ENCODE data around the gene IFT81. TPM values are rescaled to one million over a fixed set of nuclear protein-coding genes. Genes with fewer than 3 reads are reported as not detected.
A peak's percentile ranks its signal among the peaks of the same experiment; 100 is the strongest.

The IFT81 gene
- total RNA-seq, 1 experiment from 2014 or later = 9.0 TPM

DNA sequence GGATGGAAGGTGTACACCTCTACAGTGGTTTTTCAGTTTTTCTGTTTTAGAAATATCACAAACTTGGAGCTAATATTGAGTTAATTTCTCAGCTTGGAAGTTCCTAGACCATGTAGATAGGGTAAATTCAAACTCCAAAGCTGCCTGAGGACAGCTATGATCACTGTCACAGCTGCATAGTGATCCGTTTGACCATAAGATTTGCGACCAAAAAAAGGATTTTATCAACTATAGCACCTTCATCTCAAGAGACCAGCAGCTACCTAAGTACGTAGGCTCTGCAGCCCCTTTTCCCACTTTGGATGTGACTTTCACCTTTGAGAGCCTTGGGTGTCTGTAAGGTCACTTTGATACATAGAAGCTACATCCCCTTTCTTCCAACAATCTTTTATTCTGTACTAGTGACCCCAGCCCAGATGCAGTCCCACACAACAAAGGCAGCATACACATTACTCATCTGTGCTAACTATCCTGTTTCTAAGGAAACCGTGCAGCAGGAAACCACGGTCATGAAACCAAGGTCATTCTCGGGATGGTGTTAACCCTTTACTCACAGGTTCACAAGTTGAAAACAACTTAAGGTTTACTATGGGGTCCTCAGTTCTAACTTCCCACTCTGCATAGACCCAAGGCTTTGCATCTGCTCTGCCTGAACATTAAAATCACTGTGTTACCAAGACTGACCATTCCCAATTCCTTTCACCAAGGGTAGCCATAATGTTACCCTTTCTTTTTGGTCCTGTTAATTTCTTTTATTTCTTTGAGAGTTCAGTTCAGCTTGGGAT, 75.4 kb downstream of the IFT81 start:
- TF ChIP-seq CEBPB (IDR thresholded peaks at IDR 0.05; ENCODE audit: low read depth) (no peak), RAD21 (IDR thresholded peaks at IDR 0.05; ENCODE audit: low read depth) (no peak), EGR1 (IDR thresholded peaks at IDR 0.05; ENCODE audit: low read depth) (no peak), TCF7L2 (IDR thresholded peaks at IDR 0.05; ENCODE audit: borderline replicate concordance, extremely low read depth, insufficient read depth, insufficient read length) (peak; percentile 77)
- H4K20me1 ChIP-seq (ENCODE audit: insufficient read depth) = no peaks in the 10 kb centered on the region
- H3K4me2 ChIP-seq (ENCODE audit: low read length) = peak overlapping the region; percentile 52
- no peaks in the 10 kb centered on the region for H3K9me2 ChIP-seq (ENCODE audit: insufficient read depth)
- intact Hi-C loops (cut with micrococcal nuclease) = no loop called here
- no peak overlapping the region for H2AFZ ChIP-seq (ENCODE audit: low read depth, low read length, poor library complexity, severe bottlenecking)
- peak overlapping the region in 1 of 2 experiments; percentile 1; a peak in 1 of 4 replicates for H3K4me3 ChIP-seq (replicated peaks in 1 of 2; ENCODE audit: low read depth in 1 of 2, low read length in 2 of 2)
- no peaks in the 10 kb centered on the region; a peak in 1 of 4 replicates for H3K36me3 ChIP-seq (ENCODE audit: control insufficient read depth in 1 of 2, insufficient read depth in 2 of 2, low read length in 2 of 2)
- no peak for DNase-seq (ENCODE audit: low read depth, low spot score)
- RAD21 ChIA-PET (ENCODE audit: low non-redundant PET in 1 of 2, low total read pairs in 2 of 2, uncharacterized antibody in 2 of 2, unreplicated experiment in 2 of 2) = no interaction called here
- no peaks in the 10 kb centered on the region for H3K27me3 ChIP-seq (ENCODE audit: insufficient read depth, low read length)
- POLR2A ChIA-PET = no interaction called here
- CTCF ChIA-PET = interaction anchor here (0.7 kb wide), 1 partner anchor 21 kb away, joined by 4 read pairs; no protein-coding TSS in a partner anchor
- ATAC-seq = peak; percentile 44; the same call in 1 of the 2 replicates
- no TSS peak for BruUV-seq (replicated peaks)
- H3K9me3 ChIP-seq (ENCODE audit: control insufficient read depth in 1 of 2, insufficient read depth in 1 of 2, low read depth in 1 of 2, low read length in 2 of 2) = no peaks in the 10 kb centered on the region
- no peak overlapping the region for H3K9ac ChIP-seq (ENCODE audit: low read length)
- no peak overlapping the region for H3K27ac ChIP-seq (ENCODE audit: low read depth, low read length)
- H3K4me1 ChIP-seq (ENCODE audit: control insufficient read depth in 1 of 2, insufficient read depth in 2 of 2, low read length in 2 of 2) = peaks cover 0 to 14% of the 10 kb centered on the region in 2 experiments; a peak in 2 of 4 replicates
- no peaks in the 10 kb centered on the region for H3K79me2 ChIP-seq (ENCODE audit: insufficient read depth, low read length)

DNA sequence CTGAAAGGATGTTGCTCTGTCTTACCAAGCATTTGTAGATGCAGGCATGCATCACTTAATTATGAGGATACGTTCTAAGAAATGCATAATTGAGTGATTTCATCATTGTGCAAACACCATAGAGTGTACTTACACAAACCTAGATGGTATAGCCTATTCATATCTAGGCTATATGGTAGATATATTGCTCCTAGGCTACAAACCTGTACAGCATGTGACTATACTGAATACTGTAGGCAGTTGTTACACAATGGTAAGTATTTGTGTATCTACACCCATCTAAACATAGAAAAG, 75.9 kb downstream of the IFT81 start:
- no peak for ATAC-seq
- RAD21 ChIA-PET (ENCODE audit: low non-redundant PET in 1 of 2, low total read pairs in 2 of 2, uncharacterized antibody in 2 of 2, unreplicated experiment in 2 of 2) = no interaction called here

More for the DNA sequence above, 75.9 kb downstream of the IFT81 start:
- Histone ChIP-seq H3K79me2 (ENCODE audit: insufficient read depth, low read length) (no peaks in the 10 kb centered on the region), H3K9me3 (ENCODE audit: control insufficient read depth in 1 of 2, insufficient read depth in 1 of 2, low read depth in 1 of 2, low read length in 2 of 2) (no peaks in the 10 kb centered on the region), H3K9me2 (ENCODE audit: insufficient read depth) (no peaks in the 10 kb centered on the region), H3K4me1 (ENCODE audit: control insufficient read depth in 1 of 2, insufficient read depth in 2 of 2, low read length in 2 of 2) (peaks cover 0 to 14% of the 10 kb centered on the region in 2 experiments; a peak in 2 of 4 replicates), H3K4me3 (replicated peaks in 1 of 2; ENCODE audit: low read depth in 1 of 2, low read length in 2 of 2) (no peak overlapping the region), H2AFZ (ENCODE audit: low read depth, low read length, poor library complexity, severe bottlenecking) (no peak overlapping the region), H4K20me1 (ENCODE audit: insufficient read depth) (no peaks in the 10 kb centered on the region), H3K9ac (ENCODE audit: low read length) (no peak overlapping the region), H3K27me3 (ENCODE audit: insufficient read depth, low read length) (no peaks in the 10 kb centered on the region), H3K36me3 (ENCODE audit: control insufficient read depth in 1 of 2, insufficient read depth in 2 of 2, low read length in 2 of 2) (no peaks in the 10 kb centered on the region; a peak in 1 of 4 replicates), H3K4me2 (ENCODE audit: low read length) (peak overlapping the region; percentile 52), H3K27ac (ENCODE audit: low read depth, low read length) (no peak overlapping the region)
- intact Hi-C loops (cut with micrococcal nuclease) = no loop called here
- no peak for DNase-seq (ENCODE audit: low read depth, low spot score)
- POLR2A ChIA-PET = no interaction called here
- TF ChIP-seq EZH2phosphoT487 (IDR thresholded peaks at IDR 0.05; ENCODE audit: borderline replicate concordance) (no peak), FOSL1 (IDR thresholded peaks at IDR 0.05; ENCODE audit: low read depth) (no peak), ZNF274 (IDR thresholded peaks at IDR 0.05; ENCODE audit: low read depth, low read length) (no peak), CEBPB (IDR thresholded peaks at IDR 0.05; ENCODE audit: low read depth) (no peak), YY1 (IDR thresholded peaks at IDR 0.05; ENCODE audit: extremely low read depth, insufficient replicate concordance, low read depth, low read length) (no peak), ELF1 (IDR thresholded peaks at IDR 0.05; ENCODE audit: borderline replicate concordance, low read depth) (no peak), TCF7L2 (IDR thresholded peaks at IDR 0.05; ENCODE audit: borderline replicate concordance, extremely low read depth, insufficient read depth, insufficient read length) (no peak), EZH2 (IDR thresholded peaks at IDR 0.05) (no peak), SP1 (IDR thresholded peaks at IDR 0.05; ENCODE audit: low read depth) (no peak)
- TF ChIP-seq, protein P1, sequence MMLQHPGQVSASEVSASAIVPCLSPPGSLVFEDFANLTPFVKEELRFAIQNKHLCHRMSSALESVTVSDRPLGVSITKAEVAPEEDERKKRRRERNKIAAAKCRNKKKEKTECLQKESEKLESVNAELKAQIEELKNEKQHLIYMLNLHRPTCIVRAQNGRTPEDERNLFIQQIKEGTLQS (IDR thresholded peaks at IDR 0.05) = no peak
- TF ChIP-seq, protein P2, sequence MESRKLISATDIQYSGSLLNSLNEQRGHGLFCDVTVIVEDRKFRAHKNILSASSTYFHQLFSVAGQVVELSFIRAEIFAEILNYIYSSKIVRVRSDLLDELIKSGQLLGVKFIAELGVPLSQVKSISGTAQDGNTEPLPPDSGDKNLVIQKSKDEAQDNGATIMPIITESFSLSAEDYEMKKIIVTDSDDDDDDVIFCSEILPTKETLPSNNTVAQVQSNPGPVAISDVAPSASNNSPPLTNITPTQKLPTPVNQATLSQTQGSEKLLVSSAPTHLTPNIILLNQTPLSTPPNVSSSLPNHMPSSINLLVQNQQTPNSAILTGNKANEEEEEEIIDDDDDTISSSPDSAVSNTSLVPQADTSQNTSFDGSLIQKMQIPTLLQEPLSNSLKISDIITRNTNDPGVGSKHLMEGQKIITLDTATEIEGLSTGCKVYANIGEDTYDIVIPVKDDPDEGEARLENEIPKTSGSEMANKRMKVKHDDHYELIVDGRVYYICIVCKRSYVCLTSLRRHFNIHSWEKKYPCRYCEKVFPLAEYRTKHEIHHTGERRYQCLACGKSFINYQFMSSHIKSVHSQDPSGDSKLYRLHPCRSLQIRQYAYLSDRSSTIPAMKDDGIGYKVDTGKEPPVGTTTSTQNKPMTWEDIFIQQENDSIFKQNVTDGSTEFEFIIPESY (IDR thresholded peaks at IDR 0.05; ENCODE audit: extremely low read depth, insufficient replicate concordance, low read length) = no peak
- no TSS peak for BruUV-seq (replicated peaks)
- CTCF ChIA-PET = interaction anchor here (0.7 kb wide), 1 partner anchor 101 kb away, joined by 3 read pairs; no protein-coding TSS in a partner anchor

Data from HCT116 (cell line).